ENCODE results near the gene DHX58. TPM values are rescaled to one million over a fixed set of nuclear protein-coding genes. Genes with fewer than 3 reads are reported as not detected.

Gene DHX58
- polyA plus RNA-seq, 1 of the 3 experiments (the other 2 are of a cell fraction): 1.2 TPM

DNA sequence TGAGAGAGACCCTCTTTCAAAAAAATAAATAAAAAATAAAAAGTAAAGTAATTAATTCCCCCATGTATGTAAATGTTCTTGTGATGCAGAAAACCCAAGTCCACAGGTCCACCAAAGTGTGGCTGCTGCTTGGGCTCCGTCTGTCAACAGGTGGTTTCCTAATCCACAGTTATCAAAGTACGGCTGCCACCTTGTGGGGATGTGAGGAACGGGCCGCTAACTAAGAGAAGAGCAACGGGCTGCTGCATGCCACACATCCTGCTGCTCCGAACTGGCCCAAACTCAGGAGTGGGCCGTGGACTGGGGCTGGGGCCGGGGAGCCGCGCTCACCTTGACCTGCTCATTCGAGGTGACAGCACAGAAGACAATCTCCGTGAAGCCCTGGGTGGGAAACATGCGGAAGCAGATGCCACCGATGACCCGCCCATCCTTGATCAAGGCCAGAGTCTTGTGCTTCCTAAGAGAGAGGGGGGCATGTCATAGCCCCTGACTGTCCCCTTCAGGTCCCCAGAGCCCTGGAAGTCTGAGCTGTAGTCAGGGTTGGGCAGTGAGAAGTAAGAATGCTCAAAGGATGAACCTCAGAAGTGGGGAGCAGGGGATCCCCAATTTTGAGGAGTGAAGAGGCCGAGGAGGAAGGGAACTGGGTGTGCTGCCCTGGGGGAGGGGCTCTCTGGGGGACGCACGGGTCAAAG lies 4.3 kb upstream of the DHX58 start (continued):
- TF ChIP-seq, protein P1, sequence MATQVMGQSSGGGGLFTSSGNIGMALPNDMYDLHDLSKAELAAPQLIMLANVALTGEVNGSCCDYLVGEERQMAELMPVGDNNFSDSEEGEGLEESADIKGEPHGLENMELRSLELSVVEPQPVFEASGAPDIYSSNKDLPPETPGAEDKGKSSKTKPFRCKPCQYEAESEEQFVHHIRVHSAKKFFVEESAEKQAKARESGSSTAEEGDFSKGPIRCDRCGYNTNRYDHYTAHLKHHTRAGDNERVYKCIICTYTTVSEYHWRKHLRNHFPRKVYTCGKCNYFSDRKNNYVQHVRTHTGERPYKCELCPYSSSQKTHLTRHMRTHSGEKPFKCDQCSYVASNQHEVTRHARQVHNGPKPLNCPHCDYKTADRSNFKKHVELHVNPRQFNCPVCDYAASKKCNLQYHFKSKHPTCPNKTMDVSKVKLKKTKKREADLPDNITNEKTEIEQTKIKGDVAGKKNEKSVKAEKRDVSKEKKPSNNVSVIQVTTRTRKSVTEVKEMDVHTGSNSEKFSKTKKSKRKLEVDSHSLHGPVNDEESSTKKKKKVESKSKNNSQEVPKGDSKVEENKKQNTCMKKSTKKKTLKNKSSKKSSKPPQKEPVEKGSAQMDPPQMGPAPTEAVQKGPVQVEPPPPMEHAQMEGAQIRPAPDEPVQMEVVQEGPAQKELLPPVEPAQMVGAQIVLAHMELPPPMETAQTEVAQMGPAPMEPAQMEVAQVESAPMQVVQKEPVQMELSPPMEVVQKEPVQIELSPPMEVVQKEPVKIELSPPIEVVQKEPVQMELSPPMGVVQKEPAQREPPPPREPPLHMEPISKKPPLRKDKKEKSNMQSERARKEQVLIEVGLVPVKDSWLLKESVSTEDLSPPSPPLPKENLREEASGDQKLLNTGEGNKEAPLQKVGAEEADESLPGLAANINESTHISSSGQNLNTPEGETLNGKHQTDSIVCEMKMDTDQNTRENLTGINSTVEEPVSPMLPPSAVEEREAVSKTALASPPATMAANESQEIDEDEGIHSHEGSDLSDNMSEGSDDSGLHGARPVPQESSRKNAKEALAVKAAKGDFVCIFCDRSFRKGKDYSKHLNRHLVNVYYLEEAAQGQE (IDR thresholded peaks at IDR 0.05; ENCODE audit: low read depth, low read length): no peak
- TF ChIP-seq RAD21 (IDR thresholded peaks at IDR 0.05; ENCODE audit: low read length) (peak; percentile 92), FOXM1 (IDR thresholded peaks at IDR 0.05; ENCODE audit: low read depth) (no peak), NRF1 (IDR thresholded peaks at IDR 0.05; ENCODE audit: low read depth, low read length) (no peak), USF2 (IDR thresholded peaks at IDR 0.05; ENCODE audit: borderline replicate concordance, low read depth, low read length) (no peak), ELF1 (IDR thresholded peaks at IDR 0.05) (no peak), POLR2AphosphoS5 (IDR thresholded peaks at IDR 0.05; ENCODE audit: low read depth, low read length) (no peak), SIN3A (IDR thresholded peaks at IDR 0.05; ENCODE audit: borderline replicate concordance, low read depth, low read length) (no peak), TCF12 (IDR thresholded peaks at IDR 0.05) (no peak)

GRCh38 chr17:42114118-42114517 lies 1.6 kb upstream of the DHX58 start:
- no peak overlapping the region for H2AFZ ChIP-seq (ENCODE audit: low read depth)
- ChIA-PET CTCF (interaction anchor here (1.3 to 29.9 kb wide), 7 partner anchors 13 to 152 kb away, joined by 3 to 496 read pairs (median 11); partner anchors contain the start of genes DNAJC7, NKIRAS2 and ZNF385C), POLR2A (interaction anchor here (1.0 kb wide), 1 partner anchor 97 kb away, joined by 3 read pairs; the partner anchor contains the start of gene DNAJC7)
- no peaks in the 10 kb centered on the region for H3K27me3 ChIP-seq (ENCODE audit: insufficient read depth)
- H3K9me2 ChIP-seq: no peaks in the 10 kb centered on the region
- peaks cover 5 to 43% of the 10 kb centered on the region in 2 experiments for H3K36me3 ChIP-seq (replicated peaks in 1 of 2; ENCODE audit: control insufficient read depth in 1 of 2, insufficient read depth in 2 of 2, low read length in 1 of 2)
- no peak for DNase-seq
- H3F3A ChIP-seq (replicated peaks; ENCODE audit: insufficient read depth): no peaks in the 10 kb centered on the region
- H3K4me1 ChIP-seq (ENCODE audit: control insufficient read depth in 1 of 2, insufficient read depth in 2 of 2, low read depth in 1 of 2, low read length in 1 of 2): peaks cover 0 to 7% of the 10 kb centered on the region in 2 experiments; a peak in 1 of 4 replicates
- no peaks in the 10 kb centered on the region for H3K79me2 ChIP-seq (ENCODE audit: insufficient read depth)
- H3K4me3 ChIP-seq (ENCODE audit: low read depth in 2 of 2, low read length in 1 of 2): no peak overlapping the region
- TF ChIP-seq FOXM1 (IDR thresholded peaks at IDR 0.05; ENCODE audit: low read depth) (no peak), MEF2A (IDR thresholded peaks at IDR 0.05; ENCODE audit: borderline replicate concordance, low read depth) (no peak), NRF1 (IDR thresholded peaks at IDR 0.05; ENCODE audit: low read depth, low read length) (no peak), GABPA (IDR thresholded peaks at IDR 0.05; ENCODE audit: low read depth) (no peak), MXI1 (IDR thresholded peaks at IDR 0.05; ENCODE audit: low read depth, low read length) (no peak), ELF1 (IDR thresholded peaks at IDR 0.05) (no peak), RAD21 (IDR thresholded peaks at IDR 0.05; ENCODE audit: low read length) (no peak), ZBTB33 (IDR thresholded peaks at IDR 0.05; ENCODE audit: borderline replicate concordance, low read depth) (no peak), CHD2 (IDR thresholded peaks at IDR 0.05; ENCODE audit: low read length, partially characterized antibody) (no peak), TEAD4 (IDR thresholded peaks at IDR 0.05; ENCODE audit: borderline replicate concordance, insufficient read depth) (no peak), EP300 (IDR thresholded peaks at IDR 0.05; ENCODE audit: borderline replicate concordance in 1 of 2, low read depth in 1 of 2, low read length in 1 of 2) (no peak), EZH2phosphoT487 (IDR thresholded peaks at IDR 0.05; ENCODE audit: borderline replicate concordance, low read depth) (no peak), TCF12 (IDR thresholded peaks at IDR 0.05) (no peak), FOXJ3 (CRISPR knock-in tag; IDR thresholded peaks at IDR 0.05) (no peak), GATA2 (CRISPR knock-in tag; IDR thresholded peaks at IDR 0.05) (no peak)
- no peaks in the 10 kb centered on the region for H4K20me1 ChIP-seq (ENCODE audit: insufficient read depth)
- H3K27ac ChIP-seq (ENCODE audit: low read depth in 2 of 2, low read length in 1 of 2): no peak overlapping the region
- H3K4me2 ChIP-seq: no peak overlapping the region
- no peak overlapping the region for H3K9ac ChIP-seq
- H3K9me3 ChIP-seq: no peaks in the 10 kb centered on the region
- 96% methylated on average over 6 of the region's 9 CpGs for WGBS (ENCODE audit: low lambda C conversion rate)

All from SK-N-SH (cell line).